HCT116 (cell line): ENCODE results near the gene HEPACAM. TPM values are rescaled to one million over a fixed set of nuclear protein-coding genes. Genes with fewer than 3 reads are reported as not detected.
A peak's percentile ranks its signal among the peaks of the same experiment; 100 is the strongest.

Experiments used
- ATAC-seq: fragments of 200-7000 bp; cut with Tn5 transposase; 2 replicates; pipeline ENCODE4 v1.9.1; 2020; ENCODE audit warnings: mild to moderate bottlenecking, moderate library complexity
- Bru-seq: library from RNA; stranded (reverse); fragments of 400-500 nt; gene quantifications from one replicate; lab custom pipeline; 2021; lab: Mats Ljungman, UMichigan
- BruChase-seq, 2 experiments: library from RNA; stranded (reverse); fragments of 400-500 nt; gene quantifications; one replicate each; lab custom pipeline; 2021; lab: Mats Ljungman, UMichigan
- BruUV-seq: library from RNA; stranded (reverse); fragments of 400-500 nt; replicated peaks from 2 replicates; lab custom pipeline; 2021; lab: Mats Ljungman, UMichigan
- CTCF ChIA-PET: fragments of 300-600 bp; sonication (Branson Sonifier 250); formaldehyde crosslinking; loops from one replicate; lab custom pipeline; 2021; ENCODE audit warnings: antibody characterized with exemption; lab: Charles Lee
- POLR2A ChIA-PET: fragments of 300-600, 350-600 bp; sonication (Branson Sonifier 250); formaldehyde crosslinking; loops from one replicate; lab custom pipeline; 2021; ENCODE audit warnings: antibody characterized with exemption; lab: Charles Lee
- RAD21 ChIA-PET, 2 experiments: fragments of 300-600 bp; sonication (Branson Sonifier 250); formaldehyde crosslinking; loops; one replicate each; lab custom pipeline; 2023; ENCODE audit warnings: low total read pairs in 2 of 2; ENCODE audit not compliant: uncharacterized antibody in 2 of 2, unreplicated experiment in 2 of 2, low non-redundant PET in 1 of 2; lab: Charles Lee
- DNase-seq: peaks from one replicate; pipeline ENCODE4 v3.0.0-alpha.2; 2010; ENCODE audit warnings: low read depth, low spot score
- H2AFZ ChIP-seq: fragments of 200-600 bp; shearing (Covaris generic), sonication (generic); 2 replicates; pipeline ENCODE4 v1.6.1; 2017; ENCODE audit warnings: low read depth, mixed run types, mixed read lengths, antibody characterized with exemption, low read length; ENCODE audit not compliant: poor library complexity, severe bottlenecking
- H3K27ac ChIP-seq: 2 replicates; pipeline ENCODE4 v1.5.1; 2012; ENCODE audit warnings: low read depth, low read length
- H3K27me3 ChIP-seq: fragments of 200-600 bp; sonication (generic); 2 replicates; pipeline ENCODE4 v1.6.1; 2016; ENCODE audit warnings: mixed run types, low read length, mixed read lengths; ENCODE audit not compliant: insufficient read depth
- H3K36me3 ChIP-seq, 2 experiments: fragments of 200-500 bp in 1 of 2; fragments of 200-600 bp in 1 of 2; sonication (Bioruptor generic) in 1 of 2; sonication (generic) in 1 of 2; 2 replicates each; pipeline versions ENCODE4 v1.5.1 to v1.6.1; 2014 to 2016; ENCODE audit warnings: low read length in 2 of 2, inconsistent platforms in 1 of 2, mixed read lengths in 1 of 2, mixed run types in 1 of 2; ENCODE audit not compliant: insufficient read depth in 2 of 2, control insufficient read depth in 1 of 2
- H3K4me1 ChIP-seq, 2 experiments: fragments of 200-600 bp in 1 of 2; sonication (generic) in 1 of 2; 2 replicates each; pipeline versions ENCODE4 v1.5.1 to v1.6.1; 2012 to 2017; ENCODE audit warnings: low read length in 2 of 2, inconsistent platforms in 1 of 2, mild to moderate bottlenecking in 1 of 2, mixed read lengths in 1 of 2, mixed run types in 1 of 2, moderate library complexity in 1 of 2; ENCODE audit not compliant: insufficient read depth in 2 of 2, control insufficient read depth in 1 of 2
- H3K4me2 ChIP-seq: fragments of 200-600 bp; sonication (generic); 2 replicates; pipeline ENCODE4 v1.6.1; 2017; ENCODE audit warnings: mixed run types, low read length, mixed read lengths
- H3K4me3 ChIP-seq, 2 experiments: fragments of 200-600 bp in 1 of 2; sonication (generic) in 1 of 2; replicated peaks in 1 of 2; 2 replicates each; pipeline ENCODE4 v1.5.1; 2011 to 2016; ENCODE audit warnings: low read length in 2 of 2, control low read depth in 1 of 2, low read depth in 1 of 2, mild to moderate bottlenecking in 1 of 2, mixed read lengths in 1 of 2, mixed run types in 1 of 2
- H3K79me2 ChIP-seq: fragments of 200-600 bp; sonication (generic); 2 replicates; pipeline ENCODE4 v1.6.1; 2017; ENCODE audit warnings: mild to moderate bottlenecking, mixed run types, low read length, moderate library complexity, mixed read lengths; ENCODE audit not compliant: insufficient read depth
- H3K9ac ChIP-seq: fragments of 200-600 bp; sonication (generic); 2 replicates; pipeline ENCODE4 v1.6.1; 2016; ENCODE audit warnings: low read length, mixed read lengths
- H3K9me2 ChIP-seq: fragments of 200-600 bp; sonication (generic), shearing (Covaris generic); 2 replicates; pipeline ENCODE4 v1.6.1; 2017; ENCODE audit warnings: mixed run types, mild to moderate bottlenecking, moderate library complexity; ENCODE audit not compliant: insufficient read depth
- H3K9me3 ChIP-seq, 2 experiments: fragments of 200-500 bp in 1 of 2; fragments of 200-600 bp in 1 of 2; sonication (Bioruptor generic) in 1 of 2; sonication (generic) in 1 of 2; 2 replicates each; pipeline ENCODE4 v1.6.1; 2014 to 2017; ENCODE audit warnings: low read length in 2 of 2, mixed read lengths in 2 of 2, inconsistent platforms in 1 of 2, low read depth in 1 of 2, mild to moderate bottlenecking in 1 of 2, mixed run types in 1 of 2, moderate library complexity in 1 of 2; ENCODE audit not compliant: control insufficient read depth in 1 of 2, insufficient read depth in 1 of 2
- H4K20me1 ChIP-seq: fragments of 200-600 bp; sonication (generic), shearing (Covaris generic); 2 replicates; pipeline ENCODE4 v1.6.1; 2017; ENCODE audit warnings: mixed run types, mild to moderate bottlenecking, moderate library complexity; ENCODE audit not compliant: insufficient read depth
- CBX3 ChIP-seq: IDR thresholded peaks from 2 replicates; pipeline ENCODE4 v1.6.1; 2012; ENCODE audit warnings: low read depth
- ELF1 ChIP-seq: IDR thresholded peaks from 2 replicates; pipeline ENCODE4 v1.6.1; 2012; ENCODE audit warnings: low read depth, borderline replicate concordance
- EZH2 ChIP-seq: fragments of 200-600 bp; sonication (generic); IDR thresholded peaks from 2 replicates; pipeline ENCODE4 v1.6.1; 2017; ENCODE audit warnings: antibody characterized with exemption, mixed run types
- EZH2phosphoT487 ChIP-seq: fragments of 200-600 bp; IDR thresholded peaks from 2 replicates; pipeline ENCODE4 v1.6.1; 2018; ENCODE audit warnings: antibody characterized with exemption, borderline replicate concordance
- FOSL1 ChIP-seq: IDR thresholded peaks from 2 replicates; pipeline ENCODE4 v1.6.1; 2012; ENCODE audit warnings: low read depth
- JUND ChIP-seq: IDR thresholded peaks from 2 replicates; pipeline ENCODE4 v1.6.1; 2012
- POLR2AphosphoS5 ChIP-seq: IDR thresholded peaks from 2 replicates; pipeline ENCODE4 v1.6.1; 2011; ENCODE audit warnings: mild to moderate bottlenecking, low read depth, low read length, moderate library complexity
- RAD21 ChIP-seq: IDR thresholded peaks from 2 replicates; pipeline ENCODE4 v1.6.1; 2012; ENCODE audit warnings: low read depth, mild to moderate bottlenecking
- SIN3A ChIP-seq: IDR thresholded peaks from 2 replicates; pipeline ENCODE4 v1.6.1; 2012; ENCODE audit warnings: low read depth
- SP1 ChIP-seq: IDR thresholded peaks from 2 replicates; pipeline ENCODE4 v1.6.1; 2012; ENCODE audit warnings: low read depth
- TCF7L2 ChIP-seq: IDR thresholded peaks from 2 replicates; pipeline ENCODE4 v1.7.0; 2011; ENCODE audit warnings: borderline replicate concordance, inconsistent platforms; ENCODE audit not compliant: insufficient read depth, insufficient read length; ENCODE audit errors: extremely low read depth
- YY1 ChIP-seq: IDR thresholded peaks from 2 replicates; pipeline ENCODE4 v1.6.1; 2011; ENCODE audit warnings: low read length, low read depth, moderate library complexity, mild to moderate bottlenecking; ENCODE audit not compliant: insufficient replicate concordance; ENCODE audit errors: extremely low read depth
- ZNF274 ChIP-seq: fragments of 200-500 bp; sonication (Bioruptor generic); IDR thresholded peaks from 2 replicates; pipeline ENCODE4 v1.6.1; 2014; ENCODE audit warnings: mild to moderate bottlenecking, low read depth, low read length, inconsistent platforms
- intact Hi-C: fragments of 100-400 bp; cut with micrococcal nuclease; formaldehyde crosslinking; loops from 2 replicates; pipeline ENCODE4 v1.10.0; 2022
- long read RNA-seq: library from polyadenylated mRNA; unstranded; transcript quantifications from one replicate; pipeline ENCODE4 v2.0.0, GENCODE V29; 2021; ENCODE audit not compliant: unreplicated experiment
- polyA plus RNA-seq: library from polyadenylated mRNA; unstranded; fragments of >200 nt; gene quantifications from 2 replicates; pipeline ENCODE4 v1.2.1, GENCODE V29; 2012; ENCODE audit warnings: missing spikeins
- total RNA-seq: library from RNA; stranded (reverse); gene quantifications from one replicate; pipeline ENCODE4 v1.2.1, GENCODE V29; 2021; ENCODE audit not compliant: unreplicated experiment
- TF ChIP-seq, protein P1 (sequence below): IDR thresholded peaks from 2 replicates; pipeline ENCODE4 v1.6.1; 2012
- TF ChIP-seq, protein P2 (sequence below): IDR thresholded peaks from 2 replicates; pipeline ENCODE4 v1.6.1; 2012
- TF ChIP-seq, protein P3 (sequence below): IDR thresholded peaks from 2 replicates; pipeline ENCODE4 v1.6.1; 2011; ENCODE audit warnings: mild to moderate bottlenecking, low read length, moderate library complexity; ENCODE audit not compliant: insufficient replicate concordance; ENCODE audit errors: extremely low read depth

Gene HEPACAM, protein sequence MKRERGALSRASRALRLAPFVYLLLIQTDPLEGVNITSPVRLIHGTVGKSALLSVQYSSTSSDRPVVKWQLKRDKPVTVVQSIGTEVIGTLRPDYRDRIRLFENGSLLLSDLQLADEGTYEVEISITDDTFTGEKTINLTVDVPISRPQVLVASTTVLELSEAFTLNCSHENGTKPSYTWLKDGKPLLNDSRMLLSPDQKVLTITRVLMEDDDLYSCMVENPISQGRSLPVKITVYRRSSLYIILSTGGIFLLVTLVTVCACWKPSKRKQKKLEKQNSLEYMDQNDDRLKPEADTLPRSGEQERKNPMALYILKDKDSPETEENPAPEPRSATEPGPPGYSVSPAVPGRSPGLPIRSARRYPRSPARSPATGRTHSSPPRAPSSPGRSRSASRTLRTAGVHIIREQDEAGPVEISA
- total RNA-seq: not detected
- polyA plus RNA-seq: not detected in 2 replicates
- percentile 5 among the genes with signal in this experiment for Bru-seq, nascent RNA
- not detected for BruChase-seq, experiment 1, labeled RNA remaining after a 6-hour chase
- percentile 5 among the genes with signal in this experiment for BruChase-seq, experiment 2, labeled RNA remaining after a 2-hour chase
- long read RNA-seq: 0 reads

DNA sequence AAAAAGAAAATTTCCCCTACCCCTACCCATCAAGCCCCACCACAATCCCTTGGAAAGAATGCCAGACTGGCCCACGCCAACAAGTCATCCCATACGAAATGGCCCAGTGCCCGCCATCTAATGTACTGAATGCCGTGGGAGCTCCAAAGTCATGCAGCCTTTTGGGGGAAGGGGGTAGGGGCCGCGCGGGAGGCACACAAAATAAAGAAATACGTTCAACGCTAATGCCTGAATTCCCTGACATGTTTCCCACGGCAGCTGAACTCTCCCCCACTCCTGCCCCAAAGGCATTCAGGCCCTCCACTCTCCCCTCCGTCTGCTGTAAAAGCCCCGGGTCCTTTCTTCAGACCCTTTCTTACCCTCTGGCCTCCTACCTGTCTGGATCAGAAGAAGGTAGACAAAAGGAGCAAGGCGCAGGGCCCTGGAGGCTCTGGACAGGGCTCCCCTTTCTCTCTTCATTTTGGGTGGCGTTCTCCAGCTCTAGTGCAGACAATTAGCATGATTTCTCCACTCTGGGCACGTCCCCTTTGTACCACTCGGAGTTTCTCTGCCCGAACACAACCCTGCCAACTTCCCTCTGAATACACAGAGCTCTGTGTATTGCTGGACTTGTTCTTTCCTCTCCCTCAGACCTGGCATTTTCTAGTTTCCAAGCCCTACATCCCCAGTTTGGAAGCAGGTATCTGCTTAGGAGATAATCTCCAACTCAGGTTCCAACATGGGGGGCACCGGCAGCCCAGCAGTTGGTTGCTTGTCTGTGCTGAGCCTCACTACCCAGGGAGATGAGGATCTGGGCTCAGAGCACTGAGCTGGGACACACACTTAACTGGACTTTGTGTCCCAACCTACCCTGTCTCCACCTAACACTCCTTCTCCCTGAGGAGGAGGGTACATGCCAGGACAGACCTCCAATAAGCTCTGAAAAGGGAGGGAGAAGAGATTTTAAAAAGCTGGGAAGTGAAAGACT lies at the start of gene HEPACAM:
Gene HEPACAM, minus strand, starts transcription at position 500 of the 967 bp plus-strand sequence. Its CDS starts 41 bp downstream, at position 459.
- intact Hi-C loops: no loop called here
- BruUV-seq: no TSS peak
- no peaks in the 10 kb centered on the region for H3K36me3 ChIP-seq
- no peak within 1 kb of the TSS for H3K4me3 ChIP-seq
- DNase-seq (no peak), ATAC-seq (no peak)
- no peaks in the 10 kb centered on the region for H3K9me3 ChIP-seq
- no peaks in the 10 kb centered on the region for H3K9me2 ChIP-seq
- RAD21 ChIA-PET: no interaction called here
- H3K27ac ChIP-seq: no peak within 1 kb of the TSS
- H2AFZ ChIP-seq: no peak within 1 kb of the TSS
- peaks cover 0 to 5% of the 10 kb centered on the region in 2 experiments; a peak in 1 of 4 replicates for H3K4me1 ChIP-seq
- CTCF ChIA-PET: no interaction called here
- H3K27me3 ChIP-seq: no peaks in the 10 kb centered on the region
- H4K20me1 ChIP-seq: no peaks in the 10 kb centered on the region
- TF ChIP-seq EZH2 (no peak), ELF1 (no peak), SIN3A (no peak), SP1 (no peak), ZNF274 (no peak), EZH2phosphoT487 (no peak), POLR2AphosphoS5 (no peak), CBX3 (no peak), RAD21 (no peak), TCF7L2 (no peak), YY1 (no peak), JUND (no peak), FOSL1 (no peak)
- TF ChIP-seq, protein P1, sequence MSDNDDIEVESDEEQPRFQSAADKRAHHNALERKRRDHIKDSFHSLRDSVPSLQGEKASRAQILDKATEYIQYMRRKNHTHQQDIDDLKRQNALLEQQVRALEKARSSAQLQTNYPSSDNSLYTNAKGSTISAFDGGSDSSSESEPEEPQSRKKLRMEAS: no peak
- TF ChIP-seq, protein P2, sequence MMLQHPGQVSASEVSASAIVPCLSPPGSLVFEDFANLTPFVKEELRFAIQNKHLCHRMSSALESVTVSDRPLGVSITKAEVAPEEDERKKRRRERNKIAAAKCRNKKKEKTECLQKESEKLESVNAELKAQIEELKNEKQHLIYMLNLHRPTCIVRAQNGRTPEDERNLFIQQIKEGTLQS: no peak
- TF ChIP-seq, protein P3, sequence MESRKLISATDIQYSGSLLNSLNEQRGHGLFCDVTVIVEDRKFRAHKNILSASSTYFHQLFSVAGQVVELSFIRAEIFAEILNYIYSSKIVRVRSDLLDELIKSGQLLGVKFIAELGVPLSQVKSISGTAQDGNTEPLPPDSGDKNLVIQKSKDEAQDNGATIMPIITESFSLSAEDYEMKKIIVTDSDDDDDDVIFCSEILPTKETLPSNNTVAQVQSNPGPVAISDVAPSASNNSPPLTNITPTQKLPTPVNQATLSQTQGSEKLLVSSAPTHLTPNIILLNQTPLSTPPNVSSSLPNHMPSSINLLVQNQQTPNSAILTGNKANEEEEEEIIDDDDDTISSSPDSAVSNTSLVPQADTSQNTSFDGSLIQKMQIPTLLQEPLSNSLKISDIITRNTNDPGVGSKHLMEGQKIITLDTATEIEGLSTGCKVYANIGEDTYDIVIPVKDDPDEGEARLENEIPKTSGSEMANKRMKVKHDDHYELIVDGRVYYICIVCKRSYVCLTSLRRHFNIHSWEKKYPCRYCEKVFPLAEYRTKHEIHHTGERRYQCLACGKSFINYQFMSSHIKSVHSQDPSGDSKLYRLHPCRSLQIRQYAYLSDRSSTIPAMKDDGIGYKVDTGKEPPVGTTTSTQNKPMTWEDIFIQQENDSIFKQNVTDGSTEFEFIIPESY: no peak
- no peak within 1 kb of the TSS for H3K9ac ChIP-seq
- peak within 1 kb of the TSS; percentile 4; the same call in 1 of the 2 replicates for H3K4me2 ChIP-seq
- no peaks in the 10 kb centered on the region for H3K79me2 ChIP-seq
- POLR2A ChIA-PET: interaction anchor here (1.4 kb wide), 1 partner anchor 60 kb away, joined by 4 read pairs; no protein-coding TSS in a partner anchor
